RWPE2 (cell line): Measurements from ENCODE around the gene ANKRD52.

Experiments
- ATAC-seq: fragments of 200-7000 bp; cut with Tn5 transposase; 3 replicates; pipeline ENCODE4 v1.9.1; 2021; ENCODE audit warnings: low read depth
- DNase-seq: peaks from one replicate; pipeline ENCODE4 v3.0.0-alpha.2; 2020; ENCODE audit warnings: low spot score
- H3K27ac ChIP-seq: fragments of 450-650 bp; 2 replicates; pipeline ENCODE4 v1.5.1; 2017; ENCODE audit warnings: mild to moderate bottlenecking; ENCODE audit not compliant: poor library complexity, severe bottlenecking
- H3K27me3 ChIP-seq: fragments of 250-450 bp; sonication (Bioruptor Pico); 2 replicates; pipeline ENCODE4 v1.5.1; 2021; ENCODE audit warnings: mild to moderate bottlenecking, moderate library complexity; ENCODE audit not compliant: insufficient read depth, poor library complexity, severe bottlenecking
- H3K36me3 ChIP-seq: fragments of 250-450 bp; sonication (Bioruptor Pico); 2 replicates; pipeline ENCODE4 v1.5.1; 2020; ENCODE audit warnings: low read depth, mild to moderate bottlenecking, moderate library complexity
- H3K4me1 ChIP-seq: fragments of 250-450 bp; sonication (Bioruptor Pico); 2 replicates; pipeline ENCODE4 v1.5.1; 2021; ENCODE audit warnings: mild to moderate bottlenecking, moderate library complexity; ENCODE audit not compliant: insufficient read depth, poor library complexity, severe bottlenecking
- H3K4me3 ChIP-seq: fragments of 250-450 bp; sonication (Bioruptor Pico); 2 replicates; pipeline ENCODE4 v1.5.1; 2021; ENCODE audit warnings: mild to moderate bottlenecking, moderate library complexity; ENCODE audit not compliant: severe bottlenecking
- H3K9me3 ChIP-seq: fragments of 250-450 bp; sonication (Bioruptor Pico); 2 replicates; pipeline ENCODE4 v1.5.1; 2021; ENCODE audit warnings: mild to moderate bottlenecking, moderate library complexity; ENCODE audit not compliant: severe bottlenecking
- TF ChIP-seq, protein P1 (sequence below): fragments of 450-650 bp; IDR thresholded peaks from one replicate; pipeline ENCODE4 v1.5.1; 2017; ENCODE audit warnings: mild to moderate bottlenecking, moderate library complexity; ENCODE audit not compliant: poor library complexity, severe bottlenecking

Gene ANKRD52

DNA sequence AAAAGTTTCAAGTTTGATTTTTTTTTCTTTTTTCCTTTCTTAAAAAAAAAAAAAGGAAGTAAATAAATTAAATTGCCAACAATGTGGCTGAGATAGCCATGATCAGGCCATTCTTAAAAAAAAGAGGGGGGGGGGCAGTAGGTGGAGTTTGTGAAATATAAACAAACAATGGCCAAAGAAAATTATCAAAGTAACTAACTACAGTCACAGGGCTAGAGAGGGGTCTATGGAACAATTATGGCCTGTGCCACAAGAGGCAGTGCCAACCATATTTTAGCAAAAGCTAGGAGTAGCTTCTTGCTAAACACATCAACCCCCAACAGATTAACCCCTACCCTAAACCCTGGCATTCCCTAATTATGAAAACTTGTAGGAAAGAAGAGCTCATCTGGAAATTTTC is 52.7 kb downstream of the ANKRD52 start:
- Histone ChIP-seq H3K9me3 (no peaks in the 10 kb centered on the region), H3K4me1 (no peaks in the 10 kb centered on the region), H3K27me3 (no peaks in the 10 kb centered on the region), H3K27ac (no peak overlapping the region), H3K4me3 (no peak overlapping the region), H3K36me3 (peaks cover 52% of the 10 kb centered on the region)
- DNase-seq (no peak), ATAC-seq (no peak)
- TF ChIP-seq, protein P1, sequence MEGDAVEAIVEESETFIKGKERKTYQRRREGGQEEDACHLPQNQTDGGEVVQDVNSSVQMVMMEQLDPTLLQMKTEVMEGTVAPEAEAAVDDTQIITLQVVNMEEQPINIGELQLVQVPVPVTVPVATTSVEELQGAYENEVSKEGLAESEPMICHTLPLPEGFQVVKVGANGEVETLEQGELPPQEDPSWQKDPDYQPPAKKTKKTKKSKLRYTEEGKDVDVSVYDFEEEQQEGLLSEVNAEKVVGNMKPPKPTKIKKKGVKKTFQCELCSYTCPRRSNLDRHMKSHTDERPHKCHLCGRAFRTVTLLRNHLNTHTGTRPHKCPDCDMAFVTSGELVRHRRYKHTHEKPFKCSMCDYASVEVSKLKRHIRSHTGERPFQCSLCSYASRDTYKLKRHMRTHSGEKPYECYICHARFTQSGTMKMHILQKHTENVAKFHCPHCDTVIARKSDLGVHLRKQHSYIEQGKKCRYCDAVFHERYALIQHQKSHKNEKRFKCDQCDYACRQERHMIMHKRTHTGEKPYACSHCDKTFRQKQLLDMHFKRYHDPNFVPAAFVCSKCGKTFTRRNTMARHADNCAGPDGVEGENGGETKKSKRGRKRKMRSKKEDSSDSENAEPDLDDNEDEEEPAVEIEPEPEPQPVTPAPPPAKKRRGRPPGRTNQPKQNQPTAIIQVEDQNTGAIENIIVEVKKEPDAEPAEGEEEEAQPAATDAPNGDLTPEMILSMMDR, result no peak

DNA sequence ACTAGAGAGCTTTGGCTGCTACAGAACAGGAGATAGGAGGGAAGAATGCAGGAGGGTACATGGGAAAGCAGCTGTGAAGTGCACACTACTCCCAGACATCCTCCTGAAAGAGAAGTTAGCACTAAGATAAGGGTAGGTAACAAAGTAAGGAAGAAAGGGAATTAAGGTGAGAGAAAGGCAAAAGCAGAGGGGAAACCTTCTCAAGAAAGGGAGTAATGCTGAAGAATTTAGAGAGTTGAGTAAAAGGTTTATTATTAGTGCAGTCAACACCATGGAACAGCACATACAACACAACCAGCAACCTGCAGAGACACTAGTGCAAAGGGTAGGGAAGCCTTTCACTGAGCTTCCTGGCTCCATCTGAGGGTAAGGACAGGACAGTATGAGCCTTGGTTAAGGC is 53.9 kb downstream of the ANKRD52 start:
- H3K36me3 ChIP-seq, result peaks cover 41% of the 10 kb centered on the region
- no peaks in the 10 kb centered on the region for H3K27me3 ChIP-seq
- H3K9me3 ChIP-seq, result no peaks in the 10 kb centered on the region
- DNase-seq, result no peak
- TF ChIP-seq, protein P1, result no peak
- H3K27ac ChIP-seq, result no peak overlapping the region
- no peak for ATAC-seq
- no peaks in the 10 kb centered on the region for H3K4me1 ChIP-seq
- no peak overlapping the region for H3K4me3 ChIP-seq

DNA sequence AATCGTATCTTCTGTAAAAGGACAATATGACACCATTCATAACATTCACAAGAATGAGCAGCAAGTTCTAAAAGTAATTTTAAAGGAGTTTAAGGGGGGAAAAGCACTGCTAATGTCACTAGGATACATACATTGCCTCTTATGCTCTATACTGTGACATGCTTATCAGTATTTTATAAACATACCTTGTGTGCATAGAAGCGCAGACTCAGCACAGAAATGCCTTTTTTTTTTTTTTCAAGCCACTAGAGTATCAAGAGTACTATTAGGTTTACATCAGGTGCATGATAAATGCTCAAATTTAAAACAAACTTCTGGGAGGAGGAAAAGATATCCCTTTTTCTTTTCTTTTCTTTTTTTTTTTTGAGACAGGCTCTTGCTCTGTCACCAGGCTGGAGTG is 55.3 kb downstream of the ANKRD52 start:
- Histone ChIP-seq H3K36me3 (peaks cover 27% of the 10 kb centered on the region), H3K4me1 (no peaks in the 10 kb centered on the region), H3K4me3 (no peak overlapping the region), H3K27ac (no peak overlapping the region), H3K27me3 (no peaks in the 10 kb centered on the region), H3K9me3 (no peaks in the 10 kb centered on the region)
- ATAC-seq (no peak), DNase-seq (no peak)
- TF ChIP-seq, protein P1, result no peak

DNA sequence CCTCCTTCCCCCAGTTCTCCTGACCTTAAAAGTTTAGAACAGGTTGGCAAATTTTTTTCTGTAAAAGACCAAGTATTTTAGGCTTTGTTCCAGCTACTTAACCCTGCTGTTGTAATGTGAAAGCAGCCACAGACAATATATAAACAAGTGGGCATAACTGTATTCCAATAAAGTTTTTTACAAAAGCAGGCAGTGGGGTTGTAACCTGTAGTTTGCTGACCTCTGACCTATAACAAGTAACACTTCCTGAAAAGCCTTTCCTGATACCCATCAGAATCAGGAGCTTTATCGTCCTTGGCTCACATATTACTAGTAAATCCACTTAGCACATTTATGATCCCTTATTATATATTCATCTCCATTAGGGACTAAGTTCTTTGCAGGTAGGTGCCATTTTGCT is 55.8 kb downstream of the ANKRD52 start:
- H3K9me3 ChIP-seq, result no peaks in the 10 kb centered on the region
- DNase-seq, result no peak
- H3K27me3 ChIP-seq, result no peaks in the 10 kb centered on the region
- H3K4me1 ChIP-seq, result no peaks in the 10 kb centered on the region
- H3K27ac ChIP-seq, result no peak overlapping the region
- TF ChIP-seq, protein P1, result no peak
- H3K36me3 ChIP-seq, result peaks cover 23% of the 10 kb centered on the region
- ATAC-seq, result no peak
- no peak overlapping the region for H3K4me3 ChIP-seq

DNA sequence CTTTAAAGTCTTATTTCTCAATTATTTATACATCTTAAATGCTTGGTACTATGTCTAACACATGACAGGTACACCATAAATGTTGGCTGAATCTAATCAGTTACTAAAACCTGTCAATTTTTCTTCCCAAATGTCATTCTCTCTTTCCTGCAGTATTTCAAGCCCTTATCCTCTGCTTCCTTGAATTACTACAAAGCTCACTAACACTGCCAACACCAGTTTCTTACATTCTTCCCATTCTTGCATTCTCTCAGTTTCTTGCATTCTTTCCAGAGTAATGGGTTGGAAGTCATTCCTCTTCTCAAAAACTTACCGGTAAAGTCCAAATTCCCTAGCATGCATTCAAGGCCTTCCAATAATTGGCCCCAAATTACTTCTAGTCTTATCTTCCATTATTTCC is 59.3 kb downstream of the ANKRD52 start:
- Histone ChIP-seq H3K9me3 (no peaks in the 10 kb centered on the region), H3K4me1 (peaks cover 3% of the 10 kb centered on the region), H3K27ac (no peak overlapping the region), H3K4me3 (no peak overlapping the region), H3K36me3 (no peaks in the 10 kb centered on the region), H3K27me3 (no peaks in the 10 kb centered on the region)
- ATAC-seq (no peak), DNase-seq (no peak)
- TF ChIP-seq, protein P1, result no peak
